Ureter (tissue), 1 donor: ENCODE results near the gene DNAJC5. TPM values are rescaled to one million over a fixed set of nuclear protein-coding genes. Genes with fewer than 3 reads are reported as not detected.
A peak's percentile ranks its signal among the peaks of the same experiment; 100 is the strongest.
"Not testable (repeated sequence)": the region's sequence is repeated elsewhere in the genome, so short reads cannot be mapped to it uniquely, and the experiment has no call there.

Source experiments
- DNase-seq: peaks from one replicate; pipeline ENCODE4 v3.0.0-alpha.2; 2020; ENCODE audit warnings: low spot score
- total RNA-seq: library from RNA; stranded (reverse); gene quantifications from one replicate; pipeline ENCODE4 v1.2.4, GENCODE V29; 2023
- donor health status: DM: yes; HTN: yes; CAD: no.

The DNAJC5 gene
- total RNA-seq, 1 donor from 2014 or later = 52.4 TPM

GRCh38 chr20:63908008-63908682, 13.2 kb downstream of the DNAJC5 start:
- no peak for DNase-seq

DNA sequence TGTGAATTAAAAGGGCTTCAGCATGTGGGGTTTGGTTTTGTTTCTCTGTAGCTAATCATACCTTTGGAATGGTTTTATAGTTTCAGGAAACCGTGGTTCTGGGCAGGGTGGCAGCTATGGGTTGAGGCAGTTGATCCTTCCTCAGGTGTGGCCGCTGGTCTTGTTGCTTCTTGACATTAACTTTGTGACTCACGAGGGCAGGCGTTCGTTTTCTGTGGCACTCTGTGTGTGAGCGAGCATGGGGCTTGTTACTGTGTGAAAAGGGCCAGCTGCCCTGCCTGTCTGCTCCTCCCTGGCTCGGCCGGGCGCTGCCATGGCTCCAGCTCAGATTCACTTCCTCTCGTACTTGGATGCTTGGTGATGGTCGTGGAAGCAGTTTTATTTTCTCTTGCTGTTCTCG, 16.2 kb downstream of the DNAJC5 start:
- peak; percentile 80 for DNase-seq

DNA sequence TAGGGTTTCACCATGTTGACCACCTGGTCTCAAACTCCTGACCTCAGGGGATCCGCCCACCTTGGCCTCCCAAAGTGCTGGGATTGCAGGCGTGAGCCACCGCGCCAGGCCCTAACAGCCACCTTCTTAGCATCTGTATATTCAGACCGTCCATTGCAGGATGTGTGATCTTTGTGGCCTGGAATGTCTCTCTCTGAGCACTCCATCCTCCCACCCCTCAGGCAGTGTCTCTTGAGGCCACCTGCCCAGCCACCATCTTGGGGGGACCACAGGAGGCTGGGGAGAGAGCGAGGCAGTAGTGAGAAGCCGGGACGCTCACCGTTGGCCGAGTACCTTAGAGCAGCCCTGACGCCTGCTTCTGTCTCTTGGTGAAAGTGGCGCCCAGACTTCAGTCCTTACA, 18.8 kb downstream of the DNAJC5 start:
- no peak for DNase-seq

GRCh38 chr20:63915471-63915870, 20.5 kb downstream of the DNAJC5 start:
- DNase-seq = no peak

DNA sequence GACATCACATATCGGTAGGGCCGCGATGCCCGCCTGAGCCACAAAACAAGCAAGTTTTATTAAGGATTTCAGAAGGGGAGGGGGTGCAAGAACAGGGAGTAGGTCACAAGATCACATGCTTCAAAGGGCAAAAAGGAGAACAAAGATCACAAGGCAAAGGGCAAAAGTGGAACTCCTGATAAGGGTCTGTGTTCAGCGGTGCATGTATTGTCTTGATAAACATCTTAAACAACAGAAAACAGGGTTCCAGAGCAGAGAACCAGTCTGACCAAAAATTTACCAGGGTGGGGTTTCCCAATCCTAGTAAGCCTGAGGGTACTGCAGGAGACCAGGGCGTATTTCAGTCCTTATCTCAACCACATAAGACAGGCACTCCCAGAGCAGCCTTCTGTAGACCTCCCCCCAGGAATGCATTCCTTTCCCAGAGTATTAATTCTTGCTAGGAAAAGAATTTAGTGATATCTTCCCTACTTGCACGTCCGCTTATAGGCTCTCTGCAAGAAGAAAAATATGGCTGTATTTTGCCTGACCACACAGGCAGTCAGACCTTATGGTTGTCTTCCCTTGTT, 21.5 kb downstream of the DNAJC5 start:
- DNase-seq = not testable (repeated sequence)

DNA sequence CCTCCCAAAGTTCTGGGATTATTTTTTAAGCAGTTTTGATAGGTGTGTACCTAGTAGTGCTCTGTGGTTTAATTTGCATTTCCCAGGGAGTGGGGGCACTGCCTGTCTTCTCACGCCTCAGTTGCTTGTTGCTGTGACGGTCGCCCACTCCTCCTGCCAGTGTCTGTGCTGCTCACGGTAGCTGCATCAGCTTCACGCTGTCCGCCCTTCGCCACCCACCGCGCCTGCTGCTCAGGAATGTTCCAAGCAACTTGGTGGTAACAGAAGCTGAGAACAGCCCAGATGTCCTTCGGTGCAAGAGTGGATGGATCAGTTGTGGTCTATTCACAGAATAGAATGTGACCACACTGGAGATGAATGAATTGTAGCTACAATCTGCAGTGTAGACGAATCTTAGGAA, 22.9 kb downstream of the DNAJC5 start:
- DNase-seq = no peak

DNA sequence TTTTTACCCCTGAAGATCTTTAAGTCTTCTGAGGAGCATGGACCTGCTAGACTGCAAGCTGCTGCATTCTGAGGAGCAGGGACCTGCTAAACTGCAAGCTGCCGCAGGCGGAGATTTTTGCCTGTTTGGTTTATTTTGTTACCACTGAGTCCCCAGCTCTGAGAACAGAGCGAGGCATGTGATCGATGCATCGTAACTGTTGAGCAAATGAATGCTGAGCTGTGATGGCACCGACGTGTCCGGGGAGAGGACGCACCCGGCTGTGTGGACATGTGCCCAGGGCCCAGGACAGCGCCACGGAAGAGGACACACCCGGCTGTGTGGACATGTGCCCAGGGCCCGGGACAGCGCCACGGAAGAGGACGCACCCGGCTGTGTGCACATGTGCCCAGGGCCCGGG, 24.2 kb downstream of the DNAJC5 start:
- no peak for DNase-seq

GRCh38 chr20:63920226-63920625, 25.3 kb downstream of the DNAJC5 start:
- no peak for DNase-seq

DNA sequence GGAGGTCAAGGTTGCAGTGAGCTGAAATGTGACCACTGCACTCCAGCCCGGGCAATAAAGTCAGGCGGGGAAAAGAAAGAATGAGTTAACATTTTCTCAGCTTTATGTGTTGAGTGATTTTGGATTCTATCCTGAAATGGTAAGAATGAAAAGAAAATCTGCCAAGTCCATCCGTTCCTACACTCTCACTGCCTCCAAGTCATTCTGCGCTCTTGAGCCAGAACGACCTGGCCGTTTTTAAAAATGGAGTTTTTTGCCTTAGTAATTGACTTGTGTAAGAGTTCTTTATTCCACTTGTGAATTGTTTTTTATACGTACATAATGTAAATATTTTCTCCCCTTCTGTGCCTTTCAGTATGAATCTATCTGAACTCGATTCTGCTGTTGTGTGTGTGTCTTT, 28.7 kb downstream of the DNAJC5 start:
- DNase-seq = no peak

DNA sequence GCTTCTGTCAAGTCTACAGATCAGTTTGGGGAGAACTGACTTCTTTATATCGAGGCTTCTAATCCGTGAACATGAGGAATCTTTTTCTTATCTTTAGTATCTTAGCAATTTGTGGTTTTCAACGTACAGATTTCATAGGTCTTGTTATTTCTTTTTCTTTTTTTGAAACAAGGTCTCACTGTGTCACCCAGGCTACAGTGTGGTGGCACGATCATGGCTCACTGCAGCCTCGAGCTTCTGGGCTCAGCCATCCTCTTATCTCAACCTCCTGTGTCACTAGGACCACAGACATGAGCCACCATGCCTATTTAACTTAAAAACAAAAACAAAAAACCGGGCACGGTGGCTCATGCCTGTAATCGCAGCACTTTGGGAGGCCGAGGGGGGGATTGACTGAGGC, 29.3 kb downstream of the DNAJC5 start:
- DNase-seq = no peak

DNA sequence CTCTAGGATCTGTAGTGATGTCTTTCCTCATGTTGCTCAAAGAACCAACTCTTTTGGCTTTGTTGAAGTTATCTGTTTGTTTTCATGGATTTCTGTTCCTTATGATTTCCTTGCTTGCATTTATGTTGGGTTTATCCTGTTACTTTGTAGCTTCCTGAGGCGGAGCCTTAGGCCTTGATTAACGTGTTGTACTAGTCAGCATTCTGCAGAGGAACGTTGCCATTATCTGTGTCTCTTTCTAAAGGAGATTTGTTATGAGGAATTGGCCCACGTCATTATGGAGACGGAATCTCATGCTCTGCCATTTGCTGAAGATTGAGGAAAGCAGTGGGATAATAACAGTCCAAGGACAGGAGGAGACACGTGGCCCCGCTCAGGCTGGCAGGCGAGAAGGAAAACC, 31.4 kb downstream of the DNAJC5 start:
- no peak for DNase-seq

- DNase-seq = no peak
Measured at GRCh38 chr20:63929071-63929470, 34.1 kb downstream of the DNAJC5 start.

GRCh38 chr20:63929473-63929883, 34.6 kb downstream of the DNAJC5 start:
- DNase-seq = not testable (repeated sequence)

DNA sequence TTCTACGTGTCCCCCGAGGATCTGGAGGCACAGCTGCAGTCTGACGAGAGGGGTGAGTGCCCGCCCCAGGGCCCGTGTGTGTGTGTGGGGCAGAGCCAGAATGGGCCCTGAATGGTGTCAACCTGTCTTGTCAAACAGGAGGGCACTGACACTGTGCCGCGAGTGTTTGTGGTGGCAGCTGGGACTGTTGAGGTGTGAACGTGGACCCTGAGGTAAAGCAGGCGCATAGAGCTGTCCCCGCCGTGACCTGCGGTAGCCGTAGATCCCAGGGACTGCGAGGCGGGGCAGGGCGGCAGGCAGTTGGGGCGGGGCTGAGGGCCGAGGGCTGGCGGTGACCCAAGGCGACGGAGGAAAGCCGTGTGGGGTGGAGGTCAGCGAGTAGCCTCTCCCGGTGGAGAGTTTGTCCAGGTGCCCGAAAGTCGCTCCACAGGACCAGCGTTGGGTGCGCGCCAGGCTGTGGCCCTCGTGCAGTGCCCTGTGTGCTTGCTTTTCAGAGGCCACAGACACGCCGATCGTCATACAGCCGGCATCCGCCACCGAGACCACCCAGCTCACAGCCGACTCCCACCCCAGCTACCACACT, 36.1 kb downstream of the DNAJC5 start:
- no peak for DNase-seq

- no peak for DNase-seq
Measured at GRCh38 chr20:63931735-63932134, 36.8 kb downstream of the DNAJC5 start.

DNA sequence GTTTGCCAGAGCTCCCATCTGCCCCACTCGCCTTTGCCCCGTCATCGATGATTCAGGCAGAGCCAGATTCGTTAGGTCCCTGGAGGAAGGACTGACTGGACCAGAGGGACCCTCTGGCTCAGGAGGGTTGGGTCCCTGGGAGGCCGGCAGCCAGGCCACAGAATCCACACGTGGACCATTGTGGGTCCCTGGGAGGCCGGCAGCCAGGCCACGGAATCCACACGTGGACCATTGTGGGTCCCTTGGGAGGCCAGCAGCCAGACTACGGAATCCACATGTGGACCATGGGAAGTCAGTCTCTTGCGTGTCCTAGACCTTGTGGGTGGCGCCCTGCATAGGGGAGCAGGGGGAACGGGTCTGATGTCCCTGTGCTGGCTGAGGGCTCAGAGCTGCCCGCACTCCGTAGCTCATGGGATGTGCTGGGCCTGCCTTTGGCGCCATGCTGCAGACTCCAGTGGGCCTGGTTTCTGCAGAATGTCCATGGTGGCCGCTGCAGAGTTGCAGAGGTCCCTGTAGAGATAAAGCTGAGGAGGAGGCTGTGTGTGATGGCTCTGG, 37.8 kb downstream of the DNAJC5 start:
- no peak for DNase-seq

GRCh38 chr20:63933646-63934045, 38.7 kb downstream of the DNAJC5 start:
- DNase-seq = no peak

GRCh38 chr20:63934271-63935068, 39.5 kb downstream of the DNAJC5 start:
- DNase-seq = no peak

- DNase-seq = no peak
Measured at GRCh38 chr20:63935447-63935846, 40.5 kb downstream of the DNAJC5 start.

GRCh38 chr20:63937596-63937995, 42.7 kb downstream of the DNAJC5 start:
- no peak for DNase-seq

DNA sequence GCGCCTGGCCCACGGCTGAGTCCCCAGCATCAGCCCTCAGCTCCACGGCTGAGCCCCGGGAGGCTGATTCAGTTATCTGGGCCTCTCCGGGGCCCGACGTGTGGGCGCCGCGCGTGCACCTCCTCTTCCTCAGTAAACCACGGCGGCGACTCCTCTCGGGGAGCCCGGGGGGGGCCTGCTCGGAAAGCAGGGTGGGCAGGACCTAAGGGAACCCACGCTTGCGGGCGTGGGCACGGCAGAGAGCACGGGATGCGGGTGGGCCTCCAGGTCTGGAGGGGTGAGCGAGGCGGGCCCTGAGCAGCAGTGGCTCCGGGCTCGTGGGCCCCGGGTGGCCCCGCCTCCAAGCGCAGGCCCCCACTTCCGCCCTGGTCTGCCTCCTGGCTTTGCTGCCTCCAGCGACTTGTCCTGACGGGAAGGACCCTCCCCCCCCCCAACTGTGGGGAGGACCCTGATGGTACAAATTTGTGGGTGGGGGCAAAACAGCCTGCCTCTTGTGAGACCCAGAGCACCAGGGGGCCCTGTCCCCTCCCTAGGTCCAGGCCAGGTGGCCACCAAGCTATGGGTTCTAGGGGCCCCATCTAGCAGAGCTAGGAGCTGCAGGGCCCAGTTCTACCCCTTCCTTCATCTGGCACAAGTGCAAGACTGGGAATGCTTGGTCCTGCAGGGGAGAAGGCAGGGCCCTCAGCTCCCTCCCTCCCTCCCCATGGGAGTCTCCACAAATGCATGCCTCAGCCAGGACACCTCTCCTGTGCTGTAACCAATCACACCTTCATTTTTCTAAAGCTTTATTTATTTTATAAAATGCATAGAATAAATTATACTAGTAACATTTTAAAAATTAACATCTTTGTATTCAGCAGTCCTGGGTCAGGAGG, 44.4 kb downstream of the DNAJC5 start:
- no peak for DNase-seq
